GM18520 (cell line): Measurements from ENCODE around the gene TNIP3.
A peak's percentile ranks its signal among the peaks of the same experiment; 100 is the strongest.
"Not testable (repeated sequence)": the region's sequence is repeated elsewhere in the genome, so short reads cannot be mapped to it uniquely, and the experiment has no call there.

Experiments used
- ATAC-seq: cut with Tn5 transposase; IDR thresholded peaks from one replicate; pipeline ENCODE4 v1.9.1; 2021; ENCODE audit not compliant: unreplicated experiment

TNIP3 gene, protein sequence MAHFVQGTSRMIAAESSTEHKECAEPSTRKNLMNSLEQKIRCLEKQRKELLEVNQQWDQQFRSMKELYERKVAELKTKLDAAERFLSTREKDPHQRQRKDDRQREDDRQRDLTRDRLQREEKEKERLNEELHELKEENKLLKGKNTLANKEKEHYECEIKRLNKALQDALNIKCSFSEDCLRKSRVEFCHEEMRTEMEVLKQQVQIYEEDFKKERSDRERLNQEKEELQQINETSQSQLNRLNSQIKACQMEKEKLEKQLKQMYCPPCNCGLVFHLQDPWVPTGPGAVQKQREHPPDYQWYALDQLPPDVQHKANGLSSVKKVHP

DNA sequence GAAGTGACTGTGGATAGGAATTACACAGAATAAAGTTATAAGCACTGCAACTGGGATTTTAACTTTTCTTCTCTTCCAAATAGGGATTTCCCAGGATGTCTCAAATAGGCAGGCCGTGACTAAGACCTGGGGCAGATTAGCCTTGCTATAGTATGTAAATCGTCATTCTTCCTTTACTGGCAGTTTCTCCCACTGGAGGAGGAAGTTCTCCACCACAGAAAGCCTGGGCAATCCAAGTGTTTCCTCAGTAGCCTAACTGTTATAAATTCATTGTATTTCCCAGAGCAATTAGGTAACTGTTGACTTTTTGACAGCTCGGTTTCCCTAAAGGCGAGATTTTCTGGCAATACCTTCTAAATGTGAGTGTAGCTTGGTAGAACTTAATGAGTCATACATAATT lies at the start of gene TNIP3:
TSS of gene TNIP3 (minus strand) at position 31 of the 400 bp plus-strand sequence. CDS start 196 bp downstream, outside the sequence.
- no peak for ATAC-seq

DNA sequence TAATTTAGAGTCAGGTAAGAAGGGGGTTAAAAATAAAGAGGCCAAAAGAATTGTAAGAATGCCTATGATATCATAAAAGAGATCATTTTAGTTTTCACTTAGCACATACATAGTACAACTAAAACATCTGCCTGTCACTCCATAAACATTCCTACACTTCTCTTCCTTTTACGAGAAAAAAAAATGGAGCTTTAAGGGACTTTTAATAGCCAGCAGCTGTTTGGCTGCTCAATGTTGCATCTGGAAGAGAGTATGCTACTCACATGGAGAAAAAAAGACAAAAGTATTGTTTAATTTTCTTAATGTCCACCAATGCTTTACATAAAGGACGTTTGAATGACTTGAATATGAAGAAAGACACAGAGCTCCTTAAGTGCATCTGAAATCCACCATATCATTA lies 48.7 kb upstream of the TNIP3 start:
- ATAC-seq = no peak

DNA sequence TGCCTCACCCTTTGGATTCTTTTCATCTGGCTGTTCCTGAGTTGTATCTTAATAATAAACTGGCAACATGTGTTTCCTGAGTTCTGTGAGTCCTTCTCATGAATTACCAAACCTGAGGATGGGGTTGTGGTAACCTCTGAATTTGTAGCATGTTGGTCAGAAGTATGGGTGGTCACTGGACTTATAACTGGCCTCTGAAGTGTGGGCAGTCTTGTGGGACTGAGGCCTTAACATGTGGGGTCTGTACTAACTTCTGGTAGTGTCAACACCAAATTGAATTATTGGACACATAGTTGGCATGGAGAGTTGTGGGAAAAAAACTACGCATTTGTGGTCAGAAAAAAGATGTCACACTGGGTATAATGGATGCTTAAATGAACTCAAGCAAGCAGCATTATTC lies 45.0 kb upstream of the TNIP3 start:
- no peak for ATAC-seq

DNA sequence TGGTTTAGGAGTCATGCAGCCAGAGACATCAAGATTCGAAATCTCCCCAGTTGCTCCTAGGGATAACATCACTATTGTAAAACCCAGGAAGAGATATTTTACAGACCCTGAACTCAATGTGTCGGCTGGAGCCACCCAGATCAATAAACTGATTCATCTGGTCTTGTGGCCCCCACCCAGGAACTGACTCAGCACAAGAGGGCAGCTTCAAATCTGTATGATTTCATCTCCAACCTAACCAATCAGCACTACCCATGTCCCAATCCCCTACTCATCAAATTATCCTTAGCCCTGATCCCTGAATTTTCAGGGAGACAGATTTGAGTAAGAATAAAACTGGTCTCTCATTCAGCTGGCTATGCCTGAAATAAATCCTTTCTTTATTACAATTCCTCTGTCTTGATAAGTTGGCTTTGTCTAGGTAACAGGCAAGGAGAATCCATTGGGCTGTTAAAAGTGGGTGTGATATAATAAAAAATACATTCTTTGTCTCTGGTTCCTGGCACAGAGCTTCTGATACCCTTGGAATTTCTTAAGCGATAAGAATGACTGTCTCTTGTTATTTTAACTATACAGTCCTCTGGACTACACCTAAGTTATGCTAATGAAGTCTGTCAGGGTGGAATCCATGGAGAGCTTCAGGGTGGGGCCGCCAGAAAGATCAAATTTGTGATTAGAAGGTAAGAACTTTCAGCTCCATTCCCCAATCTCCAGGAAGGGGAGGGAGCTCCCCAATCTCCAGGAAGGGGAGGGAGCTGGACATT lies 44.3 kb upstream of the TNIP3 start:
- ATAC-seq = no peak

DNA sequence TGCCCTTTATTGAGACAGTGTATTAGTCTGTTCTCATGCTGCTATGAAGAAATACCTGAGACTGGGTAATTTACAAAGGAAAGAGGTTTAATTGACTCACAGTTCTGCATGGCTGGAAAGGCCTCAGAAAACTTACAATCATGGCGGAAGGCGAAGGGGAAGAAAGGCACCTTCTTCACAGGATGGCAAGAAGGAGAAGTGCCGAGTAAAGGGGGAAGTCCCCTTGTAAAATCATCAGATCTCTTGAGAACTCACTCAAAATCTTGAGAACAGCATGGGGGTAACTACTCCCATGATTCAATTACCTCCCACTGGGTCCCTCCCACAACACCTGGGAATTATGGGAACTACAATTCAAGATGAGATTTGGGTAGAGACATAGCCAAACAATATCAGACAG lies 41.7 kb upstream of the TNIP3 start:
- not testable (repeated sequence) for ATAC-seq

DNA sequence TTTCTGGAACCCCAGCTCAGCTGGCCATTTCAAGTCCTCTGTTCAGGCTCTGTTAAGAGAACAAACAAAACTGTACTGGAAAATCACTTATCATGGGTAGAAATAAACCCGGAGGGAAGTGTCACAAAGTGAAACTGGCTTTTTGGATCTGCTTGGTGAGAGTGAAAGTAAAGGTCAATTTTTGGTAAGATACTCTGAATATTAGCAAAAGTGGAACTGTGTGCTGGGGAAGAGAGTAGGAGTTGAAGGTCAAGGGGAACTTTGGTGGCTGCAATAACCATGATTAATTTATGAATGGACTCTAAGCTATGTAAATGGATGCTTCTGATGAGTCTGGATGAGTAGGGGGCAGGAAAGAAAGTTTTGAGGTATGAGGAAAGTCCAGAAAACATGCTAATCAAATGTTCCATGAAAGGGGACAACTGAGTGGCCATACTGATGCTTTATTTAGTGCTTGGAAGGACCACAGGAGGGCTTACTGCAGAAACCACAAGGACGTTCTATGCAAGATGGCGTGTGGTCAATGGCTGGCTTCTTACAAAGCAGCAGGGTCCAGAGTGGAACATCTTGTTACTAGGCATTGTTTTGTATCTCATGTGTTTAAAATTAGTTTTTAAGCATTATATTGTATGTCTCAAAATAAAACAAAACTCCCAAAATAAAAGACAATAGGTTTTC lies 36.8 kb upstream of the TNIP3 start:
- peak; percentile 63 for ATAC-seq

DNA sequence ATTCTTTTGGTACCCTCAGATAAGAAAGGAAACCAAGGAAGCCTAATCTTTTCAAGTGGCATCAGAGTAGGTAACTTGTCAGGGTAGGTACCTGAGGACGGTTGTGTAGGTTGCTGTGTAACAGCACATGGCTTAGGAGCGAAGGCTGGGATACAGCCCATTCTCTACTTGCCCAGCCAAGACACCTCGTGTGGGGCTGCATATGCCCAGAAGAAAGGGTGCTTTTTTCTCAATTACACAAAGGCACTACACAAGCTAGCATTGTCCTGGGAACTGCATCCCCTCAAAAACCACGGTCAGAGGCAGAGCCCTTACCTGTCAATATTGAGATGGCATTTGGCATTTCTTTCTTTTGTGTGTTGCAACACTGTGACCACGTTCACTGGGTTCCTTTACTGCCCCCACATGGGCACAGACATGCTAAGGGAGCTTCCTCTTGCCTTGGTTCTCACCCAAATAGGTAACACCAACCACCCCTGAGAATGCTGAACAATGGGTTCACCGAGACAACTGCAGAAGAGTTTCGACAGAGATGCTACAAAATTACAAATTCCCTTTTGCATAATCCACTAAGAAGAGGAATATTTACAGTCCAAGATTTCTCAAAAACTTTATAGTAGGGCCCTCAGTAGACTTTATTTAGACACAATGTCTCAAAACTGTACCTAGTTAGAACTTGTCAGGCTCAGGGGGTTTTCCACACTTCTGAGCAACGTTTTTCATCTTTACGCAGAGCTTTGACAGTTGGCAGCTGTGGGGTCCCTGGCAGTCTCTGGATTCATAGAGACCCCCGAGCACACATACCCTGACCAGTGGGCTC lies 35.8 kb upstream of the TNIP3 start:
- ATAC-seq = peak; percentile 81

DNA sequence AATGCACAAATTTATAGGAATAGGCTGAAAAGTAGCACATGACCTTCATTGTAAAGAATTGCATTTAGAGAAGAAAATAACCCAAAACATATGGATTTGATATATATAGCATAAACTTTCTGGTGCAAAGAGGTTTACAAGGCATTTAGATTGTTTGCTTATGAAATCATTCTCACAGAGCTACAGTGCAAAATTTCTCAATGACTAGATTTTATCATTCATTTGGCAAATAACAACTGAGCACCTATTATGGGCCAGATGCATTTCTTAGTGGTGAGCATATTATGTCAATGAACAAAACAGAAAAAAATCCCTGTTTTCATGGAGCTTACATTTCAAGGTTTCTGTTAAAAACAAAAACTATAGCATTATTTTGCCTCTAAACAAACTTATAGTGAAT lies 34.1 kb upstream of the TNIP3 start:
- no peak for ATAC-seq

DNA sequence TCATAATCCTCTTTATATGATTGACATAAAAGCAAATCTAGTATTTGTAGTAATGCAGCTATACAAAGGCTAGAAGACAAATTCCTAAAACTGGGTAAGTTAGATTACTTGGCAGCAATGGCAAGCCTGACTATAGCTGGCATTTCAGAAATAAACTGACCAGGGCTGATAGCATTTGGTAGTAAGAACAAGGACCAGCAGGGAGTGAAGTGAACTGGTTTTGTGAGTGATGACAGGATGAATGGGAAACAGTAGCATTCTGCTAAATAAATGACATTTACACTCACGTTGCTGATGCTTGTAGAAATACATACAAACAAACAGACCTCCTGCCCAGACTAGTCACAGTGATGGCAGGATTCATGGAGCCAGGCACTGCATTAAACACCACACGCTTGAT lies 31.5 kb upstream of the TNIP3 start:
- no peak for ATAC-seq

DNA sequence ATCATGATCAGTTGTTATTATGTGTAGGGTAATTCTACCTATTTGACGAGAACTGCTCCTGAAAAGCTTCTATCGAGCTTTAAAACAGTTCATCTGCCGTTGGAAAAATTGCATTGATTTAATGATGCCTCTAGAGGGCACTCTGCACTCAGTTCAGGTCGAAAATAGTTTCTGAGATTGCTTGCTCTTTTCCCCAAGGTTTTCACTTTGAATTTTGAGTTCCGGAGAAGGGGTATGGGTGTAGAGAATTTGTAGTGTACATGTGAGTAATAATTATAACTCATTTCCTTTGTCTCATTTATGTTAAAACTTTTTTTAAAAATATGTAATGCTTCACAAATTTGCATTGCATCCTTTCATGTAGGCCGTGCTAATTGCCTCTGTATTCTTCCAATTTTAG lies 28.4 kb upstream of the TNIP3 start:
- ATAC-seq = no peak

DNA sequence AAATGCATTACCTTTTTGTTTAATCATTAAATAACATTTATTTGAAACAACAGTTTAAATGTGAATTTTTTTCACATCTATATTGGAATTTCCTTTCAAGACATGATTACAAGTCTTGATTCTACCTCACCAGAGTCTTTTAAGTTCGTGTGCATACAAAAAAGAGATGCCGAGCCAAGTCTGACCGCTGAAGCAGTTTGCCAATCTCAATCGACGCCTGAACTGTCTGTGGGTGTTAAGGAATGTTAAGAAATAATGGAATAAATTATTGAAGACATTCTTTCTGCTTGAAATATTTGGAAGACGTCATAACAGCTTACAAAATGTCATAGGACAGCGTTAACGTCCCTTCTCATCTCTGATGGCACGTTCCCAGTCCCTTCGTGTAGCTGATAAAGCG lies 27.9 kb upstream of the TNIP3 start:
- no peak for ATAC-seq

DNA sequence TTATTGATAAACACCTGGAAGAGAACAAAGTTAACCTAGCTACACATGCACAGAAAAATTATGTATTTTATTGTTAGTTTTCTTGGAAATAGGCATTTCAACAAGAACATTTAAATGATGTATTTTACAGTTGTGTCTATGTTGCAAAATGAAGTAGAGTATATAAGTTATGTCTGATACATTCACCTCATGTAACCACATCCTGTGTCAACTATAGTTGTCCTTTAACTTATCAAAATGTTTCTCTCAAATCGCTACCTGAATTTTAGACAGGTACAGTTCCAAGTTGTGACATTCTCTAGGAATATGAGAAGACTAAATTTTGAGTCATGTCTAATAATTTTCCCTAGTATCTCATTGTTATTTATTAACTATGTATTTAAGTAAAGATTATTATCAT lies 27.2 kb upstream of the TNIP3 start:
- no peak for ATAC-seq

DNA sequence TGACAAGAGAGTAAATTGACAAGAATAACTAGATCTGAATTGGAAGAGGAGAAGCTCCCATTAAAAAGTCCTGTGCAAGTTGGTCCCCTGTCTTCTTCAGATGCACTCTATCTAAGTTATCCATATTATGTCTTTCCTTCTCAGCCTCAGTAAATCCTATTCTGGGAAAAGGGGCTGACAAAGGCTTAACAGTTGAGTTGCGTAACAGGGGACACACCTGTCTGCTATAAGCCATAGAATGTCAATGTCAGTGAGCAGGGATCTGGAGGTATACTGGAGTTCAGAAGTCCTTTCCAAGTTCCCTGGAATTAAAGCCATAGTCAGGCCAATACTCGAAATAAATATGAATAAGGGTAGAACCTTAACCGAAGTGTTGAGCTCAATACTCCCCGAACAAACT lies 26.3 kb upstream of the TNIP3 start:
- no peak for ATAC-seq

DNA sequence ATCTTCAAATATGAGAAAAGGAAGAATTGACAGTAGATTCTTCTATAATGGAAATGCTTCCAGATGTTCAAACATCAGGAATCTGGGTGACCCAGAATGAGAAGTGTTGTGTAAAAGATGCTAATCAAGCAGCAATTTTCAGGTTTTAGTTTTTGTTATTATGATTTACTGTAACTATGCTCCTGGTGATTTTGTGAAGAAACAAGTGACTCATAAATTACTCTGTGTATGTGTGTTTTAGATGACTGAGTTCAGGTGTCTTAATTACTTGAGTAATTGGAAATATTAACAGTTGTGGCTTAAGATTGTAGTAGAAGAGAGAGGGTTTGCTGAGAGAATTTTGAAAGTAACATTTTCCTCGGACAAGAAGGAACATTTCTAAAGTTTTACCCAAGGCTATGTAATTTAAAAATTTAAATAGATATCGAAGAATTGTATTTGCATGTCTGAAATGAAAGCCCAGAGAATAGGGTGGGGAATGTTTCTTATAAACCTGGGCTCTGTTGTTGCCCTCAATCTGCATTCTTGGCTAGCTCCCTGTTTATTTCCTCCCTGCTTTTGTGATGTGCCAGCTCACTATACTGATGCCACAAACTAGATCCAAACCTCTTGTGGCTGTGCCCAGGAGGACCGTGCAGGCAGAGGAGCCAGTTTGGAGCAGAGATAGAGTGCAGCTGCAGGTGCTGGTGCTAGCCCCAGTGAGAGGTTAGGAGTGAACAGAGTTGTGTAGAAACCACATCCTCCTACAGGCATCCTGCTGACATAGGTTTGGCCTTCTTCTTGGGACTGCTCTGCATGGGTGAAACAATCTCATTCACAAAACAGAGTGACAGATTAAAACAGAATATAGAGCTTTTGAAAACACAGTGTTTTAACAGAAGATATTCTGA lies 25.4 kb upstream of the TNIP3 start:
- peak; percentile 76 for ATAC-seq

DNA sequence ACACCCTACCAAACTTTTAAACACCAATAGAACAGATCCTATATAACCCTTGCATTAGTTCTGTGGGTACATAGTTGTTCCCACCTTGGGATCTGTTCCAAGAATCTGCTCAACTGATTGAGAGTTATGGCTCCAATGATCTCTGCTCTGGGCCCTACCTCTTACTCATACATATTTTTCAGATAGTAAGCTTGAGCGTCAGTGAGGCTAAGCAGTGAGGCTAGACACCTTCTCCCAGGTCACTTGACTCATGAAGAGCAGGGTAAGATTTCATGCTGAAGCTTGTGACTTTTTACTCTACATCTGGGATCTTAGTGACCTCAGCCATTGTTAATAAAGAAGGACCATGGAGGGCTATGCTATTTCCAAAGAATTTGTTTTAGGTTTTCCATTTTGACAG lies 23.1 kb upstream of the TNIP3 start:
- no peak for ATAC-seq

DNA sequence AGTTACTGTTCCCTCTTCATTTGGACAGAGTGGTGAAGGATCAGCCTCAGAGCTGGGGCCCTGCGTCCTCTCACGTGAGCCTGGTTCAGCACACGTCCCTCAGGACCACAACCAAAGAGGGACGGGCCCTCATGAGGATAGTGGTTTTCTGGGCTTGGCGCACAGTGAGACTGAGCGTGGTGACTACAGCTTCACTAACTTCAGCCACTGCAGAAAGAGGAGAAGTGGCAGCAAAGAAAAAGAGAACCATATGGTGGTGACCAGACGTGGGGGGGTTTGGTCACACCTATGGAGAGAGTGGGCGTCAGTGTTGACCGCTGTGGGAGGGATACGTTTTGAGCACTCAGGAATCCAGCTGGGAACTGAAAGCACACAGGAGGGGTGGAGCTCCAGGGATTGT lies 21.8 kb upstream of the TNIP3 start:
- peak; percentile 49 for ATAC-seq

DNA sequence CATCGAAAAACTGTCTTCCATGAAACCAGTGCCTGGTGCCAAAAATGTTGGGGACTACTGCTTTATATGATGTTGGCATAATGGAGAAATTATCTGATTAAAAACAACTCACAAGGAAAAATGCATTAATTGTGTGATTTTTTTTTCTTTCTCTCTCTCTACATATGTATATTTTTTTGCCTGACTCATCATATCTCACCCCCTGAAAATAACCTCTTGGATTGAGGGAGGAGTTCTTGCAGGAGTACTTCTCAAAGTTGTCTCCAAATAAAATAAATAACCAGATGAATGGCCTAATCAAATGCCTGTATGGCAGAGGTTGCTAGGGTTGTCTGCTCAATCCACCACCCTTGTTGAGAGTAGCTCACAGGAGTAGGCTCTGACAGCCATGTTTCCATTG lies 19.9 kb upstream of the TNIP3 start:
- no peak for ATAC-seq

DNA sequence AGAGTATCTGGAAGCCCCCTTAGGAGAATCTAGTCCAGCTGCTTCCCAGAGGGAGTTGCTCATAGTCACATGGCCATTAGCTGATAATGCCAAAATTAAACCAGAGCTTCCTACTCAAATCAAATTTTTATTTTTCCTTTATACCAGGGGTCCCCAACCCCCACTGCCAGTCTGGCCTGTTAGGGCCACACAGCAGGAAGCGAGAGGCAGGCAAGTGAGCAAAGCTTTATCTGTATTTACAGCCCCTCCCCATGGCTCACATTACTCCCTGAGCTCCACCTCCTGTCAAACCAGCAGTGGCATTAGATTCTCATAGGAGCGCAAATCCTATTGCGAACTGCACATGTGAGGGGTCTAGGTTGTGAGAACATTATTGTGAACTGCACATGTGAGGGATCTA lies 19.2 kb upstream of the TNIP3 start:
- ATAC-seq = no peak

DNA sequence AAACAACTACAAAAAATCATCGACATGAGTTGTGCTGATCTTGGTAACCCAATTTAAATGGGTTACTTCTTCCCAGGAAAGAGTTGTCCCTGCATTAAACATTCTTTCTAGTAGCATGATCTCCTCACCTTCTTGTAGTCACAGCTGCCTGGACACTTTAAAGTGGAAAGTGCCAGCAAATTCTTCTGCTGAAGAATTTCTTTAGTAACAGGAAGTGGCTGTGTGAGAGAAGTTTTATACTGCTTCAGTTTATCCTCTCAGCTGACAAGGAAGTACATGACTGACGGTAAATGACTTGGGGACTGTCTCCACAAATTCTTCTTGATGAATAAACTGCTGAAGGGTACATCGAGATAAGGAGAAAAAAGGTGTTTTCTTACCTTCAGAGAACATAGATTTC lies 18.2 kb upstream of the TNIP3 start:
- no peak for ATAC-seq

DNA sequence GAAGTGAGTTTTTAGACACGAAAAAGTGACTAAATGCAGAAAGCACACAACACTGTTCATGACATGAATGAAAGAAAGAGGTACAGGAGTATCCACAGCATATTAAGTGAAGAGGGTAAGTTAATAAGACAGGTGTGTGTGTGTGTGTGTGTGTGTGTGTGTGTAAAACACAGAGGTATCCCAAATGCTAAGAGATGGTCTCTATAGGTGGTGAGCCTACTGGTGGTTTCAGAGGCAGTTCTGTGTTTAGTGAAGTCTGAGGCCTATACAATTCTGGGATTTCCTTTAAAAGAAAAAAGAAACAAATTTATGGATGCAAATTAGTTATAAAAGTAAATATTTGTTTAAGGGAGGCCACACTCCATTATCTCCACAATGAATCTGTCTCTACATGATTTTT lies 17.4 kb upstream of the TNIP3 start:
- no peak for ATAC-seq
